Loucy (cell line): ENCODE results near the gene PTGS2.
"Not testable (repeated sequence)": the region's sequence is repeated elsewhere in the genome, so short reads cannot be mapped to it uniquely, and the experiment has no call there.

Experiments
- EZH2phosphoT487 ChIP-seq: fragments of 200-600 bp; IDR thresholded peaks from 2 replicates; pipeline ENCODE4 v1.6.1; 2018; ENCODE audit warnings: antibody characterized with exemption, mild to moderate bottlenecking, moderate library complexity, borderline replicate concordance
- TF ChIP-seq, protein P1 (sequence below): fragments of 200-600 bp; sonication (generic); conservative IDR thresholded peaks from 2 replicates; pipeline ENCODE4 v1.5.1; 2014; ENCODE audit warnings: mild to moderate bottlenecking, antibody characterized with exemption, low read length

GRCh38 chr1:186637567-186637966, 42.7 kb downstream of the PTGS2 start:
- TF ChIP-seq, protein P1, sequence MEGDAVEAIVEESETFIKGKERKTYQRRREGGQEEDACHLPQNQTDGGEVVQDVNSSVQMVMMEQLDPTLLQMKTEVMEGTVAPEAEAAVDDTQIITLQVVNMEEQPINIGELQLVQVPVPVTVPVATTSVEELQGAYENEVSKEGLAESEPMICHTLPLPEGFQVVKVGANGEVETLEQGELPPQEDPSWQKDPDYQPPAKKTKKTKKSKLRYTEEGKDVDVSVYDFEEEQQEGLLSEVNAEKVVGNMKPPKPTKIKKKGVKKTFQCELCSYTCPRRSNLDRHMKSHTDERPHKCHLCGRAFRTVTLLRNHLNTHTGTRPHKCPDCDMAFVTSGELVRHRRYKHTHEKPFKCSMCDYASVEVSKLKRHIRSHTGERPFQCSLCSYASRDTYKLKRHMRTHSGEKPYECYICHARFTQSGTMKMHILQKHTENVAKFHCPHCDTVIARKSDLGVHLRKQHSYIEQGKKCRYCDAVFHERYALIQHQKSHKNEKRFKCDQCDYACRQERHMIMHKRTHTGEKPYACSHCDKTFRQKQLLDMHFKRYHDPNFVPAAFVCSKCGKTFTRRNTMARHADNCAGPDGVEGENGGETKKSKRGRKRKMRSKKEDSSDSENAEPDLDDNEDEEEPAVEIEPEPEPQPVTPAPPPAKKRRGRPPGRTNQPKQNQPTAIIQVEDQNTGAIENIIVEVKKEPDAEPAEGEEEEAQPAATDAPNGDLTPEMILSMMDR = not testable (repeated sequence)
- not testable (repeated sequence) for TF ChIP-seq EZH2phosphoT487
